ENCODE data around the gene SELE.

The SELE gene

GRCh38 chr1:169753549-169753948, 19.7 kb upstream of the SELE start:
- Histone ChIP-seq H3K9me3 (ENCODE audit: control insufficient read depth, insufficient read depth, low read depth, low read length) (no peaks in the 10 kb centered on the region), H3K4me3 (ENCODE audit: low read depth, low read length) (no peak overlapping the region), H3K27ac (ENCODE audit: extremely low read depth, low read depth, low read length) (no peak overlapping the region), H3K36me3 (ENCODE audit: control insufficient read depth in 2 of 2, insufficient read depth in 1 of 2, low read length in 2 of 2) (no peaks in the 10 kb centered on the region), H3K4me1 (ENCODE audit: control insufficient read depth, insufficient read depth, low read length) (no peaks in the 10 kb centered on the region)
- ChIA-PET POLR2A (no interaction called here), CTCF (no interaction called here)
- TF ChIP-seq ZNF48 (tag by site-specific recombination; IDR thresholded peaks at IDR 0.05) (no peak), HOXD13 (CRISPR knock-in tag; IDR thresholded peaks at IDR 0.05; ENCODE audit: borderline replicate concordance) (no peak), PBX3 (CRISPR knock-in tag; IDR thresholded peaks at IDR 0.05) (no peak), TCF7L2 (IDR thresholded peaks at IDR 0.05; ENCODE audit: borderline replicate concordance, low read depth, low read length) (no peak), BCL11A (tag by site-specific recombination; IDR thresholded peaks at IDR 0.05; ENCODE audit: low read depth) (no peak), ZNF645 (tag by site-specific recombination; IDR thresholded peaks at IDR 0.05) (no peak), ZFP41 (tag by site-specific recombination; IDR thresholded peaks at IDR 0.05; ENCODE audit: borderline replicate concordance) (no peak), ZNF146 (tag by site-specific recombination; IDR thresholded peaks at IDR 0.05) (no peak), ZNF114 (tag by site-specific recombination; IDR thresholded peaks at IDR 0.05) (no peak)
- TF ChIP-seq, protein P1, sequence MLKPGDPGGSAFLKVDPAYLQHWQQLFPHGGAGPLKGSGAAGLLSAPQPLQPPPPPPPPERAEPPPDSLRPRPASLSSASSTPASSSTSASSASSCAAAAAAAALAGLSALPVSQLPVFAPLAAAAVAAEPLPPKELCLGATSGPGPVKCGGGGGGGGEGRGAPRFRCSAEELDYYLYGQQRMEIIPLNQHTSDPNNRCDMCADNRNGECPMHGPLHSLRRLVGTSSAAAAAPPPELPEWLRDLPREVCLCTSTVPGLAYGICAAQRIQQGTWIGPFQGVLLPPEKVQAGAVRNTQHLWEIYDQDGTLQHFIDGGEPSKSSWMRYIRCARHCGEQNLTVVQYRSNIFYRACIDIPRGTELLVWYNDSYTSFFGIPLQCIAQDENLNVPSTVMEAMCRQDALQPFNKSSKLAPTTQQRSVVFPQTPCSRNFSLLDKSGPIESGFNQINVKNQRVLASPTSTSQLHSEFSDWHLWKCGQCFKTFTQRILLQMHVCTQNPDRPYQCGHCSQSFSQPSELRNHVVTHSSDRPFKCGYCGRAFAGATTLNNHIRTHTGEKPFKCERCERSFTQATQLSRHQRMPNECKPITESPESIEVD (tag by site-specific recombination; IDR thresholded peaks at IDR 0.05) = no peak

DNA sequence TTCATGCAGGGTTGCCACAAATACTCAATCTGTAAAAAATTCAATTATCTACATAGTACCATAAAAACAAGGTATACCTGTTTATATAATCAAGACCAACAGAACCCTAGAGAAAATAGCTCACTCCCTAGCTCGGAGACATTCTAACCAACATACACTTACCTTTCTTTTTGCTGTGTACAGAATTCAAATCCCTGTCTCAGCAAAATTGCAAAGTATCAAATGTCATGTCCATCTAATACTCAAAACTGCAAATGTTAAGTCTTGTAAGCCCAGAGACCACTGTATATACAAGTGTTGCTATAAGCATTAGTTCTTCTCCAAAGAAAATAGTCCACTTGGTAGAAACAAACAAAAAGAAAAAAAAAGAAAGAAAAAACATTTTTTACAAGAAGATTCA, 16.2 kb upstream of the SELE start:
- no peaks in the 10 kb centered on the region for H3K4me1 ChIP-seq (ENCODE audit: control insufficient read depth, insufficient read depth, low read length)
- no peaks in the 10 kb centered on the region for H3K9me3 ChIP-seq (ENCODE audit: control insufficient read depth, insufficient read depth, low read depth, low read length)
- ChIA-PET POLR2A (no interaction called here), CTCF (interaction anchor here (0.7 kb wide), 1 partner anchor 10 kb away, joined by 3 read pairs; no protein-coding TSS in a partner anchor)
- H3K4me3 ChIP-seq (ENCODE audit: low read depth, low read length) = no peak overlapping the region
- no peaks in the 10 kb centered on the region for H3K36me3 ChIP-seq (ENCODE audit: control insufficient read depth in 2 of 2, insufficient read depth in 1 of 2, low read length in 2 of 2)
- no peak overlapping the region for H3K27ac ChIP-seq (ENCODE audit: extremely low read depth, low read depth, low read length)
- TF ChIP-seq ZNF366 (tag by site-specific recombination; conservative IDR thresholded peaks at IDR 0.05) = no peak
- no peak for TF ChIP-seq ZNF37A (tag by site-specific recombination; IDR thresholded peaks at IDR 0.05)
- TF ChIP-seq ZNF621 (tag by site-specific recombination; IDR thresholded peaks at IDR 0.05) = no peak
- TF ChIP-seq SALL2 (tag by site-specific recombination; IDR thresholded peaks at IDR 0.05; ENCODE audit: borderline replicate concordance) = no peak
- TF ChIP-seq SCRT1 (tag by site-specific recombination; IDR thresholded peaks at IDR 0.05; ENCODE audit: borderline replicate concordance) = no peak
- no peak for TF ChIP-seq ZNF777 (tag by site-specific recombination; IDR thresholded peaks at IDR 0.05; ENCODE audit: borderline replicate concordance)
- no peak for TF ChIP-seq ZNF394 (tag by site-specific recombination; IDR thresholded peaks at IDR 0.05; ENCODE audit: borderline replicate concordance)
- no peak for TF ChIP-seq SP7 (tag by site-specific recombination; IDR thresholded peaks at IDR 0.05)
- TF ChIP-seq KLF7 (tag by site-specific recombination; IDR thresholded peaks at IDR 0.05; ENCODE audit: borderline replicate concordance) = no peak
- TF ChIP-seq YY2 (tag by site-specific recombination; IDR thresholded peaks at IDR 0.05) = no peak
- TF ChIP-seq ZNF423 (tag by site-specific recombination; IDR thresholded peaks at IDR 0.05) = no peak
